WTC11 (cell line): ENCODE measurements around the gene PC. TPM values are rescaled to one million over a fixed set of nuclear protein-coding genes. Genes with fewer than 3 reads are reported as not detected.
A peak's percentile ranks its signal among the peaks of the same experiment; 100 is the strongest.

ENCODE experiments used
- ATAC-seq: fragments of 200-7000 bp; cut with Tn5 transposase; 2 replicates; pipeline ENCODE4 v1.10.0; 2021; ENCODE audit warnings: mild to moderate bottlenecking, moderate library complexity
- CTCF ChIA-PET: fragments of 300-600 bp; sonication (Branson Sonifier 250); formaldehyde crosslinking; loops from one replicate; lab custom pipeline; 2021; ENCODE audit warnings: antibody characterized with exemption; lab: Charles Lee
- POLR2A ChIA-PET: fragments of 350-600 bp; sonication (Branson Sonifier 250); formaldehyde crosslinking; loops from one replicate; lab custom pipeline; 2021; ENCODE audit warnings: antibody characterized with exemption; lab: Charles Lee
- DNase-seq: peaks from one replicate; pipeline ENCODE4 v3.0.0; 2021; ENCODE audit warnings: low spot score
- H3K27ac Mint-ChIP-seq: 2 replicates; pipeline ENCODE4 v1.8.0; 2021; ENCODE audit warnings: mixed read lengths
- H3K27me3 Mint-ChIP-seq: 2 replicates; pipeline ENCODE4 v1.8.0; 2021; ENCODE audit warnings: low read depth, mild to moderate bottlenecking, moderate library complexity, mixed read lengths
- H3K36me3 Mint-ChIP-seq: 2 replicates; pipeline ENCODE4 v1.8.0; 2021; ENCODE audit warnings: mixed read lengths
- H3K4me1 Mint-ChIP-seq: 2 replicates; pipeline ENCODE4 v1.8.0; 2022; ENCODE audit warnings: mixed read lengths
- H3K4me3 Mint-ChIP-seq: 2 replicates; pipeline ENCODE4 v1.8.0; 2021; ENCODE audit warnings: mild to moderate bottlenecking, moderate library complexity, mixed read lengths
- H3K9me3 Mint-ChIP-seq: 2 replicates; pipeline ENCODE4 v1.8.0; 2021; ENCODE audit warnings: mixed read lengths
- ARID4B ChIP-seq: sonication (generic); formaldehyde crosslinking; IDR thresholded peaks from 2 replicates; pipeline ENCODE4 v1.8.0; 2023; ENCODE audit warnings: missing genetic modification reagents, mild to moderate bottlenecking, borderline replicate concordance
- CBFB ChIP-seq: sonication (generic); formaldehyde crosslinking; IDR thresholded peaks from 2 replicates; pipeline ENCODE4 v1.8.1; 2022; ENCODE audit warnings: mild to moderate bottlenecking, low read depth, missing genetic modification reagents
- ELF4 ChIP-seq: sonication (generic); formaldehyde crosslinking; IDR thresholded peaks from 2 replicates; pipeline ENCODE4 v1.8.1; 2022; ENCODE audit warnings: low read depth, mild to moderate bottlenecking, moderate library complexity, missing genetic modification reagents
- EMX1 ChIP-seq: fragments of 250-450 bp; sonication (Bioruptor Pico); IDR thresholded peaks from 2 replicates; pipeline ENCODE4 v1.8.0; 2021; ENCODE audit warnings: mild to moderate bottlenecking
- FOXK1 ChIP-seq: sonication (generic); formaldehyde crosslinking; IDR thresholded peaks from 2 replicates; pipeline ENCODE4 v1.8.0; 2022; ENCODE audit warnings: mild to moderate bottlenecking, moderate library complexity, missing genetic modification reagents
- GRHL2 ChIP-seq: fragments of 250-450 bp; sonication (Bioruptor Pico); IDR thresholded peaks from 2 replicates; pipeline ENCODE4 v1.8.0; 2022; ENCODE audit warnings: mild to moderate bottlenecking, moderate library complexity; ENCODE audit not compliant: insufficient replicate concordance, severe bottlenecking
- HMGXB4 ChIP-seq: sonication (generic); formaldehyde crosslinking; IDR thresholded peaks from 2 replicates; pipeline ENCODE4 v1.8.1; 2023; ENCODE audit warnings: mild to moderate bottlenecking, moderate library complexity, missing genetic modification reagents
- IRF1 ChIP-seq: sonication (generic); formaldehyde crosslinking; IDR thresholded peaks from 2 replicates; pipeline ENCODE4 v1.8.0; 2023; ENCODE audit warnings: missing genetic modification reagents
- JAZF1 ChIP-seq: fragments of 250-450 bp; sonication (Bioruptor Pico); IDR thresholded peaks from 2 replicates; pipeline ENCODE4 v1.9.0; 2021; ENCODE audit warnings: moderate library complexity, mild to moderate bottlenecking, inconsistent platforms
- MAX ChIP-seq: sonication (generic); formaldehyde crosslinking; IDR thresholded peaks from 2 replicates; pipeline ENCODE4 v1.8.0; 2022; ENCODE audit warnings: mild to moderate bottlenecking, missing genetic modification reagents
- OVOL2 ChIP-seq: fragments of 250-450 bp; sonication (Bioruptor Pico); IDR thresholded peaks from 2 replicates; pipeline ENCODE4 v1.9.0; 2021; ENCODE audit warnings: mild to moderate bottlenecking, borderline replicate concordance
- PREB ChIP-seq: sonication (generic); formaldehyde crosslinking; IDR thresholded peaks from 2 replicates; pipeline ENCODE4 v1.8.1; 2022; ENCODE audit warnings: mild to moderate bottlenecking, missing genetic modification reagents, moderate library complexity, borderline replicate concordance
- PRRX2 ChIP-seq: fragments of 250-450 bp; sonication (Bioruptor Pico); IDR thresholded peaks from 2 replicates; pipeline ENCODE4 v1.8.0; 2021; ENCODE audit warnings: mild to moderate bottlenecking
- RELA ChIP-seq: sonication (generic); formaldehyde crosslinking; IDR thresholded peaks from 2 replicates; pipeline ENCODE4 v1.8.1; 2022; ENCODE audit warnings: missing genetic modification reagents, mild to moderate bottlenecking, borderline replicate concordance
- SP1 ChIP-seq: sonication (generic); formaldehyde crosslinking; conservative IDR thresholded peaks from 2 replicates; pipeline ENCODE4 v1.8.1; 2022; ENCODE audit warnings: missing genetic modification reagents
- ZNF121 ChIP-seq: sonication (generic); formaldehyde crosslinking; IDR thresholded peaks from 2 replicates; pipeline ENCODE4 v1.8.0; 2023; ENCODE audit warnings: missing genetic modification reagents
- ZNF232 ChIP-seq: sonication (generic); formaldehyde crosslinking; IDR thresholded peaks from 2 replicates; pipeline ENCODE4 v1.8.0; 2022; ENCODE audit warnings: mild to moderate bottlenecking, missing genetic modification reagents
- ZNF263 ChIP-seq: sonication (generic); formaldehyde crosslinking; IDR thresholded peaks from 2 replicates; pipeline ENCODE4 v1.8.1; 2022; ENCODE audit warnings: low read depth, mild to moderate bottlenecking, moderate library complexity, missing genetic modification reagents
- total RNA-seq: library from RNA; stranded (reverse); gene quantifications from 3 replicates; pipeline ENCODE4 v1.2.3, GENCODE V29; 2021

PC gene
- total RNA-seq, 1 experiment from 2014 or later = 27.2 TPM

GRCh38 chr11:66860449-66860831, 97.7 kb downstream of the PC start:
- CTCF ChIA-PET = interaction anchor here (0.8 to 2.3 kb wide), 3 partner anchors 8 to 116 kb away, joined by 3 to 7 read pairs (median 5); no protein-coding TSS in a partner anchor
- DNase-seq = no peak
- Mint-ChIP-seq H3K36me3 (no peaks in the 10 kb centered on the region), H3K27me3 (no peaks in the 10 kb centered on the region), H3K4me1 (peaks cover 10% of the 10 kb centered on the region), H3K27ac (no peak overlapping the region), H3K4me3 (no peak overlapping the region), H3K9me3 (no peaks in the 10 kb centered on the region)
- TF ChIP-seq MAX (CRISPR knock-in tag) (peak; percentile 42; the same call in 1 of the 2 replicates), OVOL2 (CRISPR knock-in tag) (no peak)
- ATAC-seq = peak; percentile 5
- POLR2A ChIA-PET = no interaction called here

GRCh38 chr11:66859686-66860448, 98.3 kb downstream of the PC start:
- H3K36me3 Mint-ChIP-seq = no peaks in the 10 kb centered on the region
- peaks cover 15% of the 10 kb centered on the region for H3K4me1 Mint-ChIP-seq
- POLR2A ChIA-PET = no interaction called here
- no peak for DNase-seq
- no peaks in the 10 kb centered on the region for H3K27me3 Mint-ChIP-seq
- ATAC-seq = no peak
- H3K4me3 Mint-ChIP-seq = no peak overlapping the region
- CTCF ChIA-PET = interaction anchor here (0.9 to 2.3 kb wide), 5 partner anchors 8 to 162 kb away, joined by 3 to 7 read pairs (median 5); no protein-coding TSS in a partner anchor
- no peak overlapping the region for H3K27ac Mint-ChIP-seq
- TF ChIP-seq CBFB (CRISPR knock-in tag) = no peak
- TF ChIP-seq ARID4B = no peak
- TF ChIP-seq HMGXB4 (CRISPR knock-in tag) = no peak
- no peak for TF ChIP-seq JAZF1
- no peak for TF ChIP-seq FOXK1 (CRISPR knock-in tag)
- no peak for TF ChIP-seq ZNF263 (CRISPR knock-in tag)
- no peak for TF ChIP-seq GRHL2
- TF ChIP-seq EMX1 (CRISPR knock-in tag) = no peak
- no peak for TF ChIP-seq ZNF121
- no peak for TF ChIP-seq IRF1 (CRISPR knock-in tag)
- no peak for TF ChIP-seq SP1 (CRISPR knock-in tag)
- no peak for TF ChIP-seq PRRX2 (CRISPR knock-in tag)
- no peak for TF ChIP-seq ELF4 (CRISPR knock-in tag)
- no peak for TF ChIP-seq PREB
- TF ChIP-seq RELA = no peak
- TF ChIP-seq ZNF232 (CRISPR knock-in tag) = no peak
- H3K9me3 Mint-ChIP-seq = no peaks in the 10 kb centered on the region
